Keratinocyte (primary cell): ENCODE results near the gene CDK14.

ENCODE experiments used
- EZH2 ChIP-seq: IDR thresholded peaks from one replicate; pipeline ENCODE4 v1.6.1; 2012; ENCODE audit warnings: inconsistent platforms, mild to moderate bottlenecking, low read length, moderate library complexity
- TF ChIP-seq, protein P1 (sequence below), 3 experiments: IDR thresholded peaks in 1 of 3; conservative IDR thresholded peaks in 1 of 3; optimal IDR thresholded peaks in 1 of 3; 2 replicates in 2 of 3; 3 replicates in 1 of 3; pipeline versions ENCODE3 to v1.5.1; 2011; ENCODE audit warnings: low read length in 3 of 3, mild to moderate bottlenecking in 3 of 3, moderate library complexity in 2 of 3, control low read depth in 1 of 3, inconsistent platforms in 1 of 3; ENCODE audit not compliant: insufficient read depth in 2 of 3; ENCODE audit errors: extremely low read depth in 1 of 3

GRCh38 chr7:90931986-90932916, 336.1 kb downstream of the CDK14 start:
- no peak for TF ChIP-seq EZH2
- TF ChIP-seq, protein P1, sequence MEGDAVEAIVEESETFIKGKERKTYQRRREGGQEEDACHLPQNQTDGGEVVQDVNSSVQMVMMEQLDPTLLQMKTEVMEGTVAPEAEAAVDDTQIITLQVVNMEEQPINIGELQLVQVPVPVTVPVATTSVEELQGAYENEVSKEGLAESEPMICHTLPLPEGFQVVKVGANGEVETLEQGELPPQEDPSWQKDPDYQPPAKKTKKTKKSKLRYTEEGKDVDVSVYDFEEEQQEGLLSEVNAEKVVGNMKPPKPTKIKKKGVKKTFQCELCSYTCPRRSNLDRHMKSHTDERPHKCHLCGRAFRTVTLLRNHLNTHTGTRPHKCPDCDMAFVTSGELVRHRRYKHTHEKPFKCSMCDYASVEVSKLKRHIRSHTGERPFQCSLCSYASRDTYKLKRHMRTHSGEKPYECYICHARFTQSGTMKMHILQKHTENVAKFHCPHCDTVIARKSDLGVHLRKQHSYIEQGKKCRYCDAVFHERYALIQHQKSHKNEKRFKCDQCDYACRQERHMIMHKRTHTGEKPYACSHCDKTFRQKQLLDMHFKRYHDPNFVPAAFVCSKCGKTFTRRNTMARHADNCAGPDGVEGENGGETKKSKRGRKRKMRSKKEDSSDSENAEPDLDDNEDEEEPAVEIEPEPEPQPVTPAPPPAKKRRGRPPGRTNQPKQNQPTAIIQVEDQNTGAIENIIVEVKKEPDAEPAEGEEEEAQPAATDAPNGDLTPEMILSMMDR (optimal IDR thresholded peaks at IDR 0.05 in 1 of 3, IDR thresholded peaks at IDR 0.05 in 1 of 3, conservative IDR thresholded peaks at IDR 0.05 in 1 of 3; ENCODE audit: extremely low read depth in 1 of 3, insufficient read depth in 2 of 3, low read length in 3 of 3) = no peak
